Measurements from ENCODE around the gene NRIP1.

DNA sequence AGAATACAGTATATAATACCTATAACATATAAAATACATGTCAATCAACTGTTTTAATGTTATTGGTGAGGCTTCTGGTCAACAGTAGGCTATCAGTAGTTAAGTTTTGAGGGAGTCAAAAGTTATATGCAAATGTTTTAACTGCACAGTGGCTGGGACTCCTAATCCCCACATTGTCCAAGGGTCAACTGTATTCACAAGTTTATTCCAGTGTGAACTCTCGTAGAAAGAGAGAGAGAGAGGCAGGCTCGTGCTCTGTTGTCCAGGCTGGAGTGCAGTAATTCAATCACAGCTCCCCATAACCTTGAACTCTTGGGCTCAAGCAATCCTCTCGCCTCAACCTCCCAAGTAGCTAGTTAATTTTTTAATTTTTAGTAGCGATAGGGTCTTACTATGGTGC lies 66.0 kb downstream of the NRIP1 start:
- no peak for TF ChIP-seq POLR2A (IDR thresholded peaks at IDR 0.05; ENCODE audit: low read depth, low read length)
- TF ChIP-seq, protein P1, sequence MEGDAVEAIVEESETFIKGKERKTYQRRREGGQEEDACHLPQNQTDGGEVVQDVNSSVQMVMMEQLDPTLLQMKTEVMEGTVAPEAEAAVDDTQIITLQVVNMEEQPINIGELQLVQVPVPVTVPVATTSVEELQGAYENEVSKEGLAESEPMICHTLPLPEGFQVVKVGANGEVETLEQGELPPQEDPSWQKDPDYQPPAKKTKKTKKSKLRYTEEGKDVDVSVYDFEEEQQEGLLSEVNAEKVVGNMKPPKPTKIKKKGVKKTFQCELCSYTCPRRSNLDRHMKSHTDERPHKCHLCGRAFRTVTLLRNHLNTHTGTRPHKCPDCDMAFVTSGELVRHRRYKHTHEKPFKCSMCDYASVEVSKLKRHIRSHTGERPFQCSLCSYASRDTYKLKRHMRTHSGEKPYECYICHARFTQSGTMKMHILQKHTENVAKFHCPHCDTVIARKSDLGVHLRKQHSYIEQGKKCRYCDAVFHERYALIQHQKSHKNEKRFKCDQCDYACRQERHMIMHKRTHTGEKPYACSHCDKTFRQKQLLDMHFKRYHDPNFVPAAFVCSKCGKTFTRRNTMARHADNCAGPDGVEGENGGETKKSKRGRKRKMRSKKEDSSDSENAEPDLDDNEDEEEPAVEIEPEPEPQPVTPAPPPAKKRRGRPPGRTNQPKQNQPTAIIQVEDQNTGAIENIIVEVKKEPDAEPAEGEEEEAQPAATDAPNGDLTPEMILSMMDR (IDR thresholded peaks at IDR 0.05; ENCODE audit: extremely low read depth in 1 of 2, insufficient read depth in 1 of 2, low read depth in 1 of 2, low read length in 2 of 2), result no peak
- TF ChIP-seq MYC (IDR thresholded peaks at IDR 0.05; ENCODE audit: low read depth, low read length), result no peak
- no peak for TF ChIP-seq POLR2AphosphoS5 (IDR thresholded peaks at IDR 0.05; ENCODE audit: insufficient read depth, low read depth, low read length)
- no peak for TF ChIP-seq EZH2 (IDR thresholded peaks at IDR 0.05; ENCODE audit: borderline replicate concordance, low read depth, low read length, severe bottlenecking)
- TF ChIP-seq, protein P2, sequence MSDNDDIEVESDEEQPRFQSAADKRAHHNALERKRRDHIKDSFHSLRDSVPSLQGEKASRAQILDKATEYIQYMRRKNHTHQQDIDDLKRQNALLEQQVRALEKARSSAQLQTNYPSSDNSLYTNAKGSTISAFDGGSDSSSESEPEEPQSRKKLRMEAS (IDR thresholded peaks at IDR 0.05; ENCODE audit: insufficient read depth, insufficient read length), result no peak
- no peak for TF ChIP-seq GATA2 (IDR thresholded peaks at IDR 0.05; ENCODE audit: insufficient read depth, insufficient read length, low read depth, low read length)
- TF ChIP-seq JUN (IDR thresholded peaks at IDR 0.05; ENCODE audit: borderline replicate concordance, insufficient read depth, insufficient read length, low read depth), result no peak

All from endothelial cell of umbilical vein (primary cell).